ENCODE data around the gene HOXB8. TPM values are rescaled to one million over a fixed set of nuclear protein-coding genes. Genes with fewer than 3 reads are reported as not detected.

The HOXB8 gene
- polyA plus RNA-seq, 3 donors from 2014 or later: not detected

DNA sequence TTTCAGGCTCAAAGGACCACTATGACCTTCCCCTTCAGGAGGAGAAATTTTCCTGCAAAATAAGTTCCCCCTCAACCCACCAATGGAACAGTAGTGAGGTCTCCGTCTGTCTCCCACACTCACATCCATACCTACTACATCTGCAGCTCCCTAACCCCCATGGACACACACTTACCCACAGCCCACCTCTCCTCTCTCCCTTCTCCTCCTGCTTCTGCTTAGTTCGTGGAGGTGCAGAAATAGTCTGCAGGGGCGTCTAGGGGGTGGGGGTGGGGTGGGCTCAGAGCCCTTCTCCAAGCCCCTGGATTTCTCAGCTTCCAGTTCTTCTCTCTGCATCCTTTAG is 45.9 kb downstream of the HOXB8 start:
- Mint-ChIP-seq H3K36me3 (peaks cover 0 to 22% (median 7%) of the 10 kb centered on the region in 3 donors), H3K9me3 (no peaks in the 10 kb centered on the region), H3K4me3 (no peak overlapping the region), H3K27ac (no peak overlapping the region), H3K27me3 (ENCODE audit: low read depth in 3 of 3) (peaks cover 2 to 5% (median 4%) of the 10 kb centered on the region in 3 donors), H3K4me1 (peaks cover 14 to 16% of the 10 kb centered on the region in 2 donors)
- no peak for DNase-seq

DNA sequence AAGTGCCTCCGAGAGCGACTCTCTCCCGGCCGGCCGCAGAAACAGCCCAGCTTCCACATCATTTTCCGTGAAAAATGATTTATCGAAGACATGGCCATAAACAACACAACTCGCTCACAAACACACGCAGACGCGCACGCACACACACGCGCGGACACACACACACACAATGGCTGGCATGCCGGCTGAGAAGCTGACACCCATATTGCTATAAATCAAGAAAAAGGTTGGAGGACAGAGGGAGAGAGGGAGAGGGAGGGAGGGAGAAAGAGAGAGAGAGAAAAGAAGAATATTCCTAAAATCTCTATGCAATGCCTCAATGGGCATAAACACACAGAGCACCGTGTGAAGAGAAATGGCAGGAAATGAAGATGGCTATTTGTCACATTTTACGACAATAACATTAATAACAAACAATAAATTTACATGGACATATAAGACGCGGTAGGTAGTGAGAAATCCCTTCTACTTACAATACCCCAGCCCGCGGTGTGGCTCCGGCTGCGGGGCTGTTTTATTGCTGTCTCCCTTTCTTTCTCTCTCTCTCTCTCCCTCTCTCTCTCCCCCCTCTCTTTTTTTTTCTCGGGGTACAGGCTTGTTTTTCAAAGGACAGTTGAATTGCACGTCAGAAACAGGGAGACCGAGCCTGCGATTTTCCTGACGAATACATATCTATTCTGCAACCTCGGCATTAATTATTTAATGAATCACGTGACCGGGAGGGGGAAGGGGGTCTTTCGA is 46.4 kb downstream of the HOXB8 start:
- H3K4me1 Mint-ChIP-seq: peaks cover 11 to 13% of the 10 kb centered on the region in 2 donors
- H3K27me3 Mint-ChIP-seq (ENCODE audit: low read depth in 3 of 3): peaks cover 2 to 5% (median 4%) of the 10 kb centered on the region in 3 donors
- H3K27ac Mint-ChIP-seq: no peak overlapping the region
- DNase-seq: no peak
- no peak overlapping the region for H3K4me3 Mint-ChIP-seq
- H3K36me3 Mint-ChIP-seq: peaks cover 0 to 22% (median 7%) of the 10 kb centered on the region in 3 donors
- no peaks in the 10 kb centered on the region for H3K9me3 Mint-ChIP-seq

DNA sequence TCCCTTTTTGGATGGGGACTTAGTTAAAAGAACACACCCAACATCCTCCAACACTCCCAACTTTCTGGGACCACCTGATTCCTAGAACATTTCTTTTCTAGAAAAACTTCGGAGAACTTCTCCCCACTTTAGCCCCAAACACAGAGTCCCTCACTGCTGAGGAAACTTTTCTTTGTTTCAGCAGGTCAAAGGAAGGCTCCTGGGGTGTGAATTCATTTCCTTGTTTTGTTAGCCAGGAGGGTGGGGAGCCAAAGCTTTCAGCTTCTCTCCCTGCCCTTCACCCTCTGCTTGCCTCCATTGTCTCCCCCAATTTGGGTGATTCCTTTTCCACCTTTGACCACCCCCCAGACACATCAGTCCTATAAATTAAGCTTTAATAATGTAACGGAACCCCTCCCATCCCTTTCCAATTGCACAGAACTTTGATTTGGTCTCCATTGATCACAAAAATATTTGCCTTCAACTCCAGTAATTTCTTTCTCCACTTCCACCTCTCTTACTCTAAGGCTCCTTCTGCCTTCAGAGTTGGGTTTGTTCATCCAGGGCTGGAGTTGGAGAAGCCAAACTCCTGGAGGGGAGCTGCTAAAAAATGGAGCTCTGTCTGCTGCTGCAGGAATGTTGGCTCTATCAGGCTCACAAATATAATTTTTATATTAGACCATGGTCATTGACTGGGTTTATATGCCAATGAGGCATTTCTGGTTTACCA is 47.3 kb downstream of the HOXB8 start:
- H3K27ac Mint-ChIP-seq: no peak overlapping the region
- peaks cover 3 to 7% of the 10 kb centered on the region in 2 donors for H3K4me1 Mint-ChIP-seq
- peaks cover 2 to 5% (median 4%) of the 10 kb centered on the region in 3 donors for H3K27me3 Mint-ChIP-seq (ENCODE audit: low read depth in 3 of 3)
- H3K36me3 Mint-ChIP-seq: peaks cover 0 to 22% (median 12%) of the 10 kb centered on the region in 3 donors
- DNase-seq: no peak
- H3K9me3 Mint-ChIP-seq: no peaks in the 10 kb centered on the region
- no peak overlapping the region for H3K4me3 Mint-ChIP-seq

GRCh38 chr17:48567209-48567608 is 47.9 kb downstream of the HOXB8 start:
- H3K27ac Mint-ChIP-seq: no peak overlapping the region
- no peak overlapping the region for H3K4me3 Mint-ChIP-seq
- no peak for DNase-seq
- no peaks in the 10 kb centered on the region for H3K9me3 Mint-ChIP-seq
- peaks cover 2 to 5% (median 4%) of the 10 kb centered on the region in 3 donors for H3K27me3 Mint-ChIP-seq (ENCODE audit: low read depth in 3 of 3)
- H3K4me1 Mint-ChIP-seq: peaks cover 7 to 11% of the 10 kb centered on the region in 2 donors
- peaks cover 0 to 22% (median 12%) of the 10 kb centered on the region in 3 donors for H3K36me3 Mint-ChIP-seq

- no peak overlapping the region for H3K4me3 Mint-ChIP-seq
- H3K4me1 Mint-ChIP-seq: peaks cover 12 to 16% of the 10 kb centered on the region in 2 donors
- H3K27ac Mint-ChIP-seq: no peak overlapping the region
- no peak for DNase-seq
- peaks cover 0 to 23% (median 9%) of the 10 kb centered on the region in 3 donors for H3K36me3 Mint-ChIP-seq
- H3K27me3 Mint-ChIP-seq (ENCODE audit: low read depth in 3 of 3): peaks cover 2 to 5% (median 4%) of the 10 kb centered on the region in 3 donors
- H3K9me3 Mint-ChIP-seq: no peaks in the 10 kb centered on the region
Measured at GRCh38 chr17:48566717-48567116, 48.4 kb downstream of the HOXB8 start.

DNA sequence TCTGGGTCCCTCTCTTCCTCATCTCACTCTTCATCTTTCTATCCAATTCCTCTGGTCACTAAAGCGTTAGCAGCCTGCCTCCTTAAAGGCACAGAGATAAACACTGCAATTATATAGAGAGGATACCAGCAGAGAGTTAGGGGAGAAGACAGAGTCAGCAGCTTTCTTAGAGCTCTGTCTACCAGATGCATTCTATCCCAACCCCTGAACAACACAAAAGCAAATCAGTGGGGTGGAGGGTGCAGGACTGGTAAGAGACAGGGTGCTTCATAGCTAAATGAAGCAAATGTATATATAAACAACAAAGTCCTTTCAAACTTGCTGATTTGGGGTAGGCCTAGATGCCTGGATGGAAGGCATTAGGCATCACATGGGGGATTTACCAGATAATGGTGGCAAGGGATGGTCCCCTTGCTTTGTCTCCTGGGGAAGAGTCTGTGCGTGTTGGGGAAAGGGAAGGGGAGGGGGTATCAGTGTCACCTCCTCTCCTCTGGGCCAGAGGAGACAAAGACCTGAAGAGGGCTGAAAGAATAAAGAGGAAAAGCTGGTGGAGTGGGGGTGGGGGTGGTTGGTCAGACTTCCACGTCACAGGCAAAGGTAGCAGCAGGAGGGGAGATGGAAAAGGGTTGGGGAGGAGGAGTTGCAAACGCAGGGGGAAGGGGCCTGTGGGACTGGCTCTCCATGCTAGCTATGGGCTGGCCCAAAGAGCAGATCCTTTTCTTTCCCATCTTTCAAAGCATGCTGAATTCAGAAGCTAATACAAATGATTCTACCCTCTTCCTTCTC is 49.0 kb downstream of the HOXB8 start:
- peaks cover 2 to 4% (median 3%) of the 10 kb centered on the region in 3 donors for H3K27me3 Mint-ChIP-seq (ENCODE audit: low read depth in 3 of 3)
- DNase-seq: no peak
- H3K9me3 Mint-ChIP-seq: no peaks in the 10 kb centered on the region
- H3K27ac Mint-ChIP-seq: no peak overlapping the region
- peaks cover 18 to 22% of the 10 kb centered on the region in 2 donors for H3K4me1 Mint-ChIP-seq
- no peak overlapping the region for H3K4me3 Mint-ChIP-seq
- H3K36me3 Mint-ChIP-seq: peaks cover 0 to 19% (median 5%) of the 10 kb centered on the region in 3 donors

- no peaks in the 10 kb centered on the region for H3K9me3 Mint-ChIP-seq
- H3K36me3 Mint-ChIP-seq: peaks cover 0 to 19% (median 5%) of the 10 kb centered on the region in 3 donors
- DNase-seq: no peak
- no peak overlapping the region for H3K27ac Mint-ChIP-seq
- H3K27me3 Mint-ChIP-seq (ENCODE audit: low read depth in 3 of 3): peaks cover 2 to 6% (median 3%) of the 10 kb centered on the region in 3 donors
- H3K4me1 Mint-ChIP-seq: peaks cover 22 to 23% of the 10 kb centered on the region in 2 donors
- no peak overlapping the region for H3K4me3 Mint-ChIP-seq
Measured at GRCh38 chr17:48565022-48565554, 50.0 kb downstream of the HOXB8 start.

GRCh38 chr17:48564188-48565021 is 50.7 kb downstream of the HOXB8 start:
- H3K9me3 Mint-ChIP-seq: no peaks in the 10 kb centered on the region
- peaks cover 0 to 15% (median 5%) of the 10 kb centered on the region in 3 donors for H3K36me3 Mint-ChIP-seq
- DNase-seq: no peak
- H3K27me3 Mint-ChIP-seq (ENCODE audit: low read depth in 3 of 3): peaks cover 2 to 6% (median 3%) of the 10 kb centered on the region in 3 donors
- peaks cover 22 to 23% of the 10 kb centered on the region in 2 donors for H3K4me1 Mint-ChIP-seq
- no peak overlapping the region for H3K27ac Mint-ChIP-seq
- peak overlapping the region in 2 of 5 donors; percentile 9 to 44 for H3K4me3 Mint-ChIP-seq

- peak overlapping the region in 1 of 6 donors; percentile 36 for H3K27ac Mint-ChIP-seq
- peaks cover 22 to 23% of the 10 kb centered on the region in 2 donors for H3K4me1 Mint-ChIP-seq
- H3K36me3 Mint-ChIP-seq: peaks cover 0 to 12% (median 7%) of the 10 kb centered on the region in 3 donors
- H3K4me3 Mint-ChIP-seq: peak overlapping the region in 1 of 5 donors; percentile 32
- peaks cover 2 to 6% (median 4%) of the 10 kb centered on the region in 3 donors for H3K27me3 Mint-ChIP-seq (ENCODE audit: low read depth in 3 of 3)
- DNase-seq: no peak
- H3K9me3 Mint-ChIP-seq: no peaks in the 10 kb centered on the region
Measured at GRCh38 chr17:48563867-48564187, 51.3 kb downstream of the HOXB8 start.

- H3K4me3 Mint-ChIP-seq: peak overlapping the region in 1 of 5 donors; percentile 32
- no peak overlapping the region for H3K27ac Mint-ChIP-seq
- H3K4me1 Mint-ChIP-seq: peaks cover 22 to 23% of the 10 kb centered on the region in 2 donors
Measured at GRCh38 chr17:48563385-48563838, 51.7 kb downstream of the HOXB8 start.

GRCh38 chr17:48562934-48563333 is 52.2 kb downstream of the HOXB8 start:
- DNase-seq: no peak
- peaks cover 22 to 23% of the 10 kb centered on the region in 2 donors for H3K4me1 Mint-ChIP-seq

More at GRCh38 chr17:48563385-48563838, 51.7 kb downstream of the HOXB8 start:
- H3K9me3 Mint-ChIP-seq: no peaks in the 10 kb centered on the region
- H3K27me3 Mint-ChIP-seq (ENCODE audit: low read depth in 3 of 3): peaks cover 2 to 6% (median 4%) of the 10 kb centered on the region in 3 donors
- no peak for DNase-seq
- peaks cover 0 to 17% (median 11%) of the 10 kb centered on the region in 3 donors for H3K36me3 Mint-ChIP-seq

More at GRCh38 chr17:48562934-48563333, 52.2 kb downstream of the HOXB8 start:
- peaks cover 0 to 17% (median 13%) of the 10 kb centered on the region in 3 donors for H3K36me3 Mint-ChIP-seq
- no peak overlapping the region for H3K27ac Mint-ChIP-seq
- no peak overlapping the region for H3K4me3 Mint-ChIP-seq
- no peaks in the 10 kb centered on the region for H3K9me3 Mint-ChIP-seq
- H3K27me3 Mint-ChIP-seq (ENCODE audit: low read depth in 3 of 3): peaks cover 2 to 6% (median 4%) of the 10 kb centered on the region in 3 donors

All from immature natural killer cell (primary cell).